Effector CD8-positive, alpha-beta T cell (primary cell): ENCODE data around the gene ARL13B.
"Not testable (repeated sequence)": the region's sequence is repeated elsewhere in the genome, so short reads cannot be mapped to it uniquely, and the experiment has no call there.

ENCODE experiments used
- DNase-seq: peaks from one replicate; lab custom pipeline; 2025; lab: John Stamatoyannopoulos, UW
- total RNA-seq, 4 experiments: gene quantifications; one replicate each; lab custom pipeline; 2026; lab: John Stamatoyannopoulos, UW

ARL13B gene
- 18.1 to 28.9 (median 22.4) reads per million in 4 experiments for total RNA-seq

DNA sequence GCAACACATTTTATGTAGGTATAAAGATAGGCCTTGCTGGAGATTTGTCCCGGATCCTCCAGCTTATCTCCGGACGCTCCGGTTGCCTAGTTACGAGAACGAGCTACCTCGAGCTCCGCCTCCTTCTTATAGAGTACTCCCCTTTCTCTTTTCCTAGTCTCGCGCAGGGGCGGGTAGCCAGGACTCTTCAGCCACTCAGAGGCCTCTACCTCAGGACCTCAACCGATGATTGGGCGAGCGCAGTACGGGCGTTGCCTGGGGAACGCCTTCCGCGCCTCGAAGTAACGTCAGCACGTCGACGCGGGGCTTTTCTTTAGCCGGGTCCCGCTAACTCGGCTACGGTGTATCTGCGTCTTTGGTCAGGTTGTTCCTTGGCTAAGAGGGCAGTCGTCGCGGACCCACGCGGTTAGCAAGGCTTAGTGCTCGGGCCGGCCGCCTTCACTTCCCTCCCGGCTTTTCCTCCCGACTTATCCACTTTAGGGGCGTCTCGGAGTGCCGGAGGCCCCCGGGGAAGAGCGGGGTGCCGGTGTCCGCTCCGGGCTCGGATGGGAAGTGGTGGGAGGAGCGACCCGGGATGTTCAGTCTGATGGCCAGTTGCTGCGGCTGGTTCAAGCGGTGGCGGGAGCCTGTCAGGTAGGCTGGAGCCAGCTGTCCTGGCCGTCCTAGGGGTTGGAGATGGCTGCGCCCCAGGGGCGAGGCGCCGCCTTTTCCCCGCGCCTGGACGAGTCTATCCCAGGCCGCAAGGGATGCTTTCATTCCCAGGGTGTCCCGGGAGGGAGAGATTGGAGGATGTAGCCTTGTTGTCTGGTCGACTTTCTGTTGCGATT, at the start of gene ARL13B:
Gene ARL13B (plus strand): TSS at position 306 of the 827 bp plus-strand sequence. CDS start 269 bp downstream, at position 575.
- DNase-seq: peak; percentile 91

- no peak for DNase-seq
Measured at GRCh38 chr3:93931597-93932229, 48.2 kb upstream of the ARL13B start.

- no peak for DNase-seq
Measured at GRCh38 chr3:93934366-93935046, 45.4 kb upstream of the ARL13B start.

- no peak for DNase-seq
Measured at GRCh38 chr3:93936549-93936948, 43.4 kb upstream of the ARL13B start.

DNA sequence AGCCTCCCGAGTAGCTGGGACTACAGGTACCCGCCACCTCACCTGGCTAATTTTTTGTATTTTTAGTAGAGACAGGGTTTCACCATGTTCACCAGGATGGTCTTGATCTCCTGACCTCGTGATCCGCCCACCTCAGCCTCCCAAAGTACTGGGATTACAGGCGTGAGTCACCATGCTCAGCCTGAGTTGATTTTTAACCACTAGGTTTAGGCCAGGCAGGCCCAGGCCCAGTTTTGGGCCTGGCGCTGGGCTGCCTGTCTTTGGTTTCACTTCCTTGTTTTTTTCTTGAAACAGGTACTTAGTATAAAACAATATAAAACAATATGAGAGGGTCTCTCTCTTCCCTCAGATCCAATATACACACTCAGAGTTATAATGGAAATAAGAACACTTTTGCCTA, 42.5 kb upstream of the ARL13B start:
- not testable (repeated sequence) for DNase-seq

- DNase-seq: not testable (repeated sequence)
Measured at GRCh38 chr3:93949958-93950357, 30.0 kb upstream of the ARL13B start.

GRCh38 chr3:93961026-93961425, 18.9 kb upstream of the ARL13B start:
- no peak for DNase-seq

GRCh38 chr3:93961489-93961888, 18.5 kb upstream of the ARL13B start:
- no peak for DNase-seq

DNA sequence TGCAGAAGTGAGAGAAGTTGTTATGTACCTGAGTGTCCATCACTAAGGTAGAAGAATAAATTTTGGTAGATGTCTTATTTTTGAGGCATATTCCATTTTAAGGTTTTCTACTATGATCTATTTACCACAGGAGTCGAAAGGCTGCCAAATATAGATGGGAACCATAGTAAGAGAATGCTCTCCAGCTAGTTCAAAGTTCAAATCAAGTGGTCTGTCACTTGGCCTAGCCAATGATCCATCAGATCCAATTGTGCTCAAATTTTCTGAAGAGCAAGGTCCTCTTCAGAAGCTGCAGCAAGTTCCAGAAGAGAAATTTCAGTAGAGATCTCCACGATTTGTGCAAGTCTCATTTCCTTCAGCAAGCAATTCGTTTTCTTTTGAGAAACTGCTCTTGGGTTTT, 17.2 kb upstream of the ARL13B start:
- DNase-seq: no peak

DNA sequence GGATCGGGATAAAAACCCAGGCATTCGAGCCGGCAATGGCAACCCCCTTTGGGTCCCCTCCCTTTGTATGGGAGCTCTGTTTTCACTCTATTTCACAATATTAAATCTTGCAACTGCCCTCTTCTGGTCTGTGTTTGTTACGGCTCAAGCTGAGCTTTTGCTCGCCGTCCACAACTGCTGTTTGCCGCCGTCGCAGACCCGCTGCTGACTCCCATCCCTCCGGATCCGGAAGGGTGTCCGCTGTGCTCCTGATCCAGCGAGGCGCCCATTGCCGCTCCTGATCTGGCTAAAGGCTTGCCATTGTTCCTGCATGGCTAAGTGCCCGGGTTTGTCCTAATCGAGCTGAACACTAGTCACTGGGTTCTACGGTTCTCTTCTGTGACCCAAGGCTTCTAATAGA, 14.8 kb upstream of the ARL13B start:
- not testable (repeated sequence) for DNase-seq

GRCh38 chr3:93969443-93969842, 10.5 kb upstream of the ARL13B start:
- DNase-seq: no peak

- no peak for DNase-seq
Measured at GRCh38 chr3:93969997-93970396, 10.0 kb upstream of the ARL13B start.

DNA sequence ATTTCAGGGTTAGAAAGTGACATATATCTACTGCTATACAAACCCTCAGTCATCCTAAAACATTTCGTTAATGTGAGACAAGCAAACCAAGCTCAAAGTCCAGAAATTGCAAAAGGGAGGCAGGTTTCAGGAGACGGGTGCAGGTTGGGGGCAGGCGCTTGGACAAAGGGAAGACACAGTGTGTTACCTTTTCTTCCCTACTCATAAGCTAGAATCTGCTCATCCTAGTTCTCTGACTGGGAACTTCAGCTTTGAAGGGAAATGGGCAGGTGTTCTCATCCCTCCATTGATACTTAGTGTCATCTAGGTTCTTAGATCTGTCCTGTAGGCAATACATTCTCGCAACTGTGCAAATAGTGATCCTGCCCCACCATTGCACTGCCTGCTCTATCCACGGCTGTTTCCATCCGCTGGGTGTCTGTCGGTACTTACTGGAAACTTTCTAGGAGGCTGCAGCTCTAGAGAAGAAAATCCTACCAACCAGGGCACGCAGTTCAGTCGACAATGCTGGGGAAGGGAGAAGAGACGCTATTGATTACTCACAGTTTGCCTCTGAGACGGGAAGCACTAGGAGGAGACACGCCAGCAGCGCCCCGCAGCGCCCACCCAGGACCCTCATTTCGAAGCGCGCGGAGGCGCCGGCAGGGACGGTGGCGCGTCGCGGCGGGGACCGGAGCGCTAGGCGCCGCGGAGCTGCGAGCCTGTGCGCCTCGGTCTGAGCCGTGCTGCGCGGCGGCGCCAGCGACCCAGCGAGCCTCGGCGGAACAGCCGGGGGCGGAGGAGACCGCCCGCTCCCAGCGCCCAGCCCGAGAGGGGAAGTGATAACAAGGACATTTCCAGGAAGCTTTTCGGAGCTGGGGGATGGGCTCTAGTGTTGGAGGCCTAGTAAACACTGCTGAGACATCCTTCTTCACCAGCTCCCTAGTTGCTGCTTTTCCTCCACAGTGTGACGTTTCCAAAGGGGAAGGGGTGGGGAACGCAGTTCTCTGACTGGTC, 6.5 kb upstream of the ARL13B start, which contains the start of gene PROS1:
Gene PROS1 (minus strand): TSS at position 766 of the 996 bp plus-strand sequence. CDS start 147 bp downstream, at position 619.
- DNase-seq: peak; percentile 3

DNA sequence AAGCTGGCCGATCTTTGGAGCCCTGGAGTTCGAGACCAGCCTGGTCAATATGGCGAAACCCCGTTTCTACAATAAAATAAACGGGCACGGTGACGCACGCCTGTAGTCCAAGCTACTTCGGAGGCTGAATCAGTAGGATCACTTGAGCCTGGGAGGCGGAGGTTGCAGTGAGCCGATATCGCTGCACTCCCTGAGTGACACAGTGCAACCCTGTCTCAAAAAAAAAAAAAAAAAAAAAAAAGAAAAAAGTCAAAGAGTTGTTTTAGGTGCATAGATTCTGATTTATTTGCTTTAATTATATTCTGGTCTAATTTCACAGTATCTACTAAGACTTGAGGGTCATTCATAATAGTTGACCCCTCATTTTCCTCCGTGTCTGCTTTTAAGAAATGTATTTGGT, 1.7 kb downstream of the ARL13B start:
- DNase-seq: no peak

DNA sequence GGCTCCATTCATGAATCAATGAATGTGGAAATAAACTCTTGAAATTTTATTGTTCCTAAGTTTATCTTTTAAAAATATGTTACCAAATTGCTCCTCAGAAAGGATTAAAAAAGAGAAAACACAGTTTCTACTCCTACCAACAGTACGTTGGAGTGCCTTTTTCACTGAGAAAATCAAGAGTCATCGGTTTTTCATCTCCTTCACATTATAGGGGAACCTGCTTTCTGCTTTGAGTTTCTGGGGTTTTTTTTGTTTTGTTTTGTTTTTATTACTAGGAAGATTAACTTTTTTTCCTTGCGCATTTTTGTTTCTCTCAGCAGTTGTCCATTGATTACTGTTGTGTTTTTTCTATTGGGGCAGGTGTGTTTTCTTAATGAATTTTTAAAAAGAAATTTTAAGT, 3.5 kb downstream of the ARL13B start:
- DNase-seq: no peak

- no peak for DNase-seq
Measured at GRCh38 chr3:93984618-93985017, 4.7 kb downstream of the ARL13B start.

GRCh38 chr3:93988283-93988682, 8.3 kb downstream of the ARL13B start:
- DNase-seq: no peak

DNA sequence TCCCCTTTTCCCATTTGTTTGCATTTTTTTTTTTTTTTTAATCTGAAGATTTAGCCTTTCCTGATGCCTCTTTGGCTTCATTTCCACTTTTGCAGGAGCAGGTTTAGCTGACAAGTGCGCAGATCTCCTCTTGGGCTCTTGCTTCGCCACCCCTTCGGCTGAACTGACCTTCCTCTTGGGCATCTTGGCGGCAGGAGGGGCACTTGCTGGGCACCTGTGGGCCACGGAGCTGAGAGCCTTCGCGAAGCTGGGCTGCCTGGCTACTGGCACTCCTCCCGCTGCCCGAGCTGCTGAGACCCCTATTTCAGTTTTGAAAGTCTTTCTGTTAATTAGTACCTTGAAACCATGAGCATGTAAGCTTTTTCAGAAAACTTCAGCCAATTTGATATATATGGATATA, 8.8 kb downstream of the ARL13B start:
- DNase-seq: no peak

DNA sequence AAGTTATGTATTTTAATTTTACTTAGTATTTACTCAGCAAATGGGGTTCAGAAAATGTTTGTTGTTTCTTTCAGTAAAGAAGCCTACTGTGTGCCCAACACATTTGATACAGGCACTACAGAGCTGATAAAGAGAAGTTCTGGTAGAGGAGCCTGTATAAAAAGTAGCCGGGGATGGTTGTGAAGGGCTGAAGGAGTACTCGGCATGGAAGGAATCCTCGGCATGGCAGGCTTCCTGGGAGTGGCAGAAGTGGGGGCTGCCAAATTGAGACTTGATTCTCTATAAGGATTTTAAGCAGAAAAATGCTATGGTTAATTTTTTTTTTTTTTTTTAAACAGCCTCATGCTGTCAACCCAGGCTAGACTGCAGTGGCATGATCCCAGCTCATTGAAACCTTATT, 9.3 kb downstream of the ARL13B start:
- DNase-seq: no peak

- no peak for DNase-seq
Measured at GRCh38 chr3:93991631-93992030, 11.7 kb downstream of the ARL13B start.

DNA sequence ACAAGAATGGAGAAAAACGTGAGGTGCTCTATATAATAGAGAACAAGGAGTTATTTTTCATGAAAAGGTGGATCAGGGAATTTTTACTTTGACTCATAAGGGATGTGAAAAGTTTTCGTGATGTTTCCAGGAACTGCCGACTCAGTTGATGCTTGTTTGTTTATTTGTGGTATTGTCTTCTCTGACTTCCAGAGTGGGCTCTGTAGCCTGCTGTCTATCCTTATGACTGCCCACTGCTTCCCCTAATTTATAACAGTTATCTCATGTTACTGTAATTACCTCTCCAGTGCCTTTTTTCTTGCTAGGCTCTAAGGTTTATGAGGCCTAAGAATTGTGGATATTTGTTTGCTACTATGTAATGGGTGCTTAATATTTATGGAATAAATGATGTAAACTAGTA, 12.3 kb downstream of the ARL13B start:
- DNase-seq: no peak
